ENCODE measurements around the gene IGSF23. TPM values are rescaled to one million over a fixed set of nuclear protein-coding genes. Genes with fewer than 3 reads are reported as not detected.

IGSF23 gene
- total RNA-seq, 1 experiment from 2014 or later, result not detected

GRCh38 chr19:44635581-44636438 is 22.4 kb downstream of the IGSF23 start:
- no peak for DNase-seq (ENCODE audit: extremely low read depth, low read depth)

DNA sequence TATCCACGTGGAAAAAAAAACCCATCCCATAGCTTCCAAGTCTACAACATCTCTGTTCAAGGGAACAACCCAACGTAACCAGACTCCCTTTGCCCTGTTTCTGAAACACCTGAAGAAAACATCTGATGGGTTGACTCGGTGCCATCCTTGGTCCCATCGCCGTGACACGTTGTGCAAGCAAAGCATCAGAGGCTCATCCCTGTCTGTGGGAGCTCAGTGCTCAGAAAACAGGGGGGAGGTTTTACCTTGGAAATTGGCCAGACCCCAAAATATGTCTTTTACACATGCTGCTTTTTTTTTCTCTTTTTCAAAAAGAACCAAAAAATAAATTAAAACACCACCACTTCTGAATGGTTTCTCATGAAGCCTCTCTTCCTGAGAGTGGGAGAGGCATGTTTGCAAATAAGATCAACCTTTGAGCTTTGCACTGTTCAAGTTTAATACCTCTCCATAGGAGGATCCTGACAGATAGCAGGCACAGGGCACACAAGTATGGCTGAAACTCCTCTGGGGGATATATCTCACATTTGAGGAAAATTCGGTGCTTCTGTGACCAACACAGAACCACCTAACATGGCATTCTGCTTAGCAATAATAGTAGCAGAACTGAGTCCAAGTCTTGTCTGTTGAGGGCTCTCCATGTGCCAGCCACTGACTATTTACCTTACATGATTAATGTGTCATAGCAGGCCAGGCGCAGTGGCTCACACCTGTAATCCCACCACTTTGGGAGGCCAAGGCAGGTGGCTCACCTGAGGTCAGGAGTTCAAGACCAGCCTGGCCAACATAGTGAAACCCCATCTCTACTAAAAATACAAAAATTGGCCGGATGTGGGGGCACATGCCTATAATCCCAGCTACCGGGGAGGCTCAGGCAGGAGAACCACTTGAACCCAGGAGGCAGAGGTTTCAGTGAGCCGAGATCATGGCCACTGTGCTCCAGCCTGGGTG is 23.4 kb downstream of the IGSF23 start:
- no peak for DNase-seq (ENCODE audit: extremely low read depth, low read depth)

- DNase-seq (ENCODE audit: extremely low read depth, low read depth), result no peak
These were observed 24.0 kb downstream of the IGSF23 start for GRCh38 chr19:44637390-44637764.

- no peak for DNase-seq (ENCODE audit: extremely low read depth, low read depth)
These were observed 27.2 kb downstream of the IGSF23 start for GRCh38 chr19:44640518-44640917.

- no peak for DNase-seq (ENCODE audit: extremely low read depth, low read depth)
These were observed 28.3 kb downstream of the IGSF23 start for GRCh38 chr19:44641501-44642265.

GRCh38 chr19:44642377-44642776 is 29.0 kb downstream of the IGSF23 start:
- DNase-seq (ENCODE audit: extremely low read depth, low read depth), result no peak

DNA sequence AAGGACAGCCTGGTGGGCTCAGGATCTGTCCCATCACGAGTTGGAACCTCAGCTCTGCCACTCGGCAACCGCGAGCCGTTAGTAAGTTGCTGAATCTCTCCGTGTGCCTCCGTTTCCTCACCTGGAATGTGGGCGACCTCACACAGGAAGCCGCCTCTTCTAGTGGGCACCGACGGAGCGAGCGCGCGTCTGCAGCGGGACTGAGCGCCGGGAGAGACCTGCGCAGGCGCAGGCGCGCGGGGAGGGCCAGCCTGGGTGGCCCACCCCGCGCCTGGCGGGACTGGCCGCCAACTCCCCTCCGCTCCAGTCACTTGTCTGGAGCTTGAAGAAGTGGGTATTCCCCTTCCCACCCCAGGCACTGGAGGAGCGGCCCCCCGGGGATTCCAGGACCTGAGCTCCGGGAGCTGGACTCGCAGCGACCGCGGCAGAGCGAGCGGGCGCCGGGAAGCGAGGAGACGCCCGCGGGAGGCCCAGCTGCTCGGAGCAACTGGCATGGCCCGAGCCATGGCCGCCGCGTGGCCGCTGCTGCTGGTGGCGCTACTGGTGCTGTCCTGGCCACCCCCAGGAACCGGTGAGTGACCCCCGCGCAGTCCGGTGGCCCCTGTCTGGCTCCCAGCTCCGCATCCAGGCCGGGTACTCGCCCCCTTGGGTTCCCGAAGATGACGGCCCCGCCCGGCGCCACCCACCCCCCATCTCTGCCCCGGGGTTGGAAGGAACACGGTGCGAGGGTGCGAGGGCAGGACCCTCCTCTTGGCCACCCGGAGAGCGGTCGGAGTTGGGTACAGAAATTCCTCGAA is 30.4 kb downstream of the IGSF23 start, which contains the start of gene PVR:
Gene PVR, plus strand, starts transcription at position 306 of the 797 bp plus-strand sequence. Its CDS starts 187 bp downstream, at position 493.
- peak; percentile 46 for DNase-seq (ENCODE audit: extremely low read depth, low read depth)

DNA sequence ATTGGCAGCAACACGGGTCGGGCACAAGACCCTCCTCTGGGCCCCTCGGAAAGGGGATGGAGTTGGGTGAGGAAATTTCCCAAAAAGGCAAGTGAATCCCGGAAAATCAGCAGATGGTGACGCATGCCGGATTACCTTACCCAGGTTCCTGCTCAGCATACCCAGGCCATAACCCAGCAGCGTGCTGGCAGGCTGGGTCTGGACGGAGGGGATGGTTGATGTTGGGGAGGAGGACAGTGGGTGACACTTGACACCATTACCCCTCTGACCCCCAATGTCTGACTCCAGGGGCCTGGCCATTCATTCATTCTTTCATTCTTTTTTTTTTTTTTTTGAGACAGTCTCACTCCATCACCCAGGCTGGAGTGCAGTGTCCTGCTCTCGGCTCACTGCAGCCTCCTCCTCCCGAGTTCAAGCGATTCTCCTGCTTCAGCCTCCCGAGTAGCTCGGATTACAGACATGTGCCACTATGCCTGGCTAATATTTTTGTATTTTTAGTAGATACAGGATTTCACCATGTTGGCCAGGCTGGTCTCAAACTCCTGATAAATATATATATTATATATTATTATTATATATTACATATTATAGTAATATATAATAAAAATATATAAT is 31.1 kb downstream of the IGSF23 start:
- peak; percentile 4 for DNase-seq (ENCODE audit: extremely low read depth, low read depth)

DNA sequence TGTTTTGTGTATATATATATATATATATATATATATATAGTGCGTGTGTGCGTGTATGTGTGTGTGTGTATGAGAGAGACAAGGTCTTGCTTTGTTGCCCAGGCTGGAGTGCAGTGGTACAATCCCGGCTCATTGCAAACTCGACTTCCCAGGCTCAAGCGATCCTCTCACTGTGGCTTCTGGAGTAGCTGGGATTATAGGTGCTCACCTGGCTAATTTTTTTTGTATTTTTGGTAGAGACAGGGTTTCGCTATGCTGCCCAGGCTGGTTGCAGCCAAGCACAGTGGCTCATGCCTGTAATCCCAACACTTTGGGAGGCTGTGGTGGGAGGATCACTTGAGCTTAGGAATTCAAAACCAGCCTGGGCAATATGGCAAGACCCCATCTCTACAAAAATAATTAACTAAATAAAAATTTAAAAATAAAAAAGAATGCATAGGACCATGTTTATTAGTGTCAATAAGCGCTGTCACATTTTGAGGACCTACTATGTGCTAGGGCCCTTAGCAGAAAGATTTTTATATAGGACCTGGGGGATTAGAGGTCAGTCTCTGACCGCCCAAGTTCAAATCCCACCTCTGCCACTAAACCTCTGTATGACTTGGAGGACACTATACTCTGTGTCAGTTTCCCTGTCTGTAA is 32.2 kb downstream of the IGSF23 start:
- DNase-seq (ENCODE audit: extremely low read depth, low read depth), result no peak

GRCh38 chr19:44646049-44646416 is 32.7 kb downstream of the IGSF23 start:
- DNase-seq (ENCODE audit: extremely low read depth, low read depth), result no peak

- DNase-seq (ENCODE audit: extremely low read depth, low read depth), result no peak
These were observed 33.8 kb downstream of the IGSF23 start for GRCh38 chr19:44647144-44647543.

DNA sequence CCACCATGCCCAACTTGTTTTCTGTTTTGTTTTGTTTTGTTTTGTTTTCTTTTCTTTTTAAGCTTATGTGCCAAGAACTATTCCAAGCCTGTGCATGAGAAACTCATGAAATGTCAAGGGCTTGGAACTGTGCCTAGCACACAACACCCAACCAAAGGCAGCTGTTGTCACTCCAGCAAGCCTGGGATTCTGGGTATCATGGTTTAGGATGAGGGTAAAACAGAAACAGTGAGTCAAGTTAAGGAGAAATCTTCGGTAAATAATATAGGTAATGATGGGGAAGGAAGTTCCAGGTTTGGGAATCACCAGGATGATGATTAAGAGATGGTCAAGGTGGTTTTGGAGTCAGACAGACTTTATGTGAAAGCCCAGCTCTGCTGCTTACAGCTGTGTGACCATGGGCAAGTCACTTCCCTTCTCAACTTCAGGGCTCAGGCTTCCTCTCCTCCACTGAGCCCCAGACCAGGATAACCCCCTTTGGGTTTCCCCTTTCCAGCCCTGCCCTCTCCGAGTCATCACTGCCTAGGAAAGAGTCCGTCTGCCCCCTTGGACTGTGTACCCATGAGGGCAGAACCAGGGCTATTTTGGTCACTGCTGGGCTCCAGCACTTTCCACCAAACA is 35.4 kb downstream of the IGSF23 start:
- DNase-seq (ENCODE audit: extremely low read depth, low read depth), result no peak

DNA sequence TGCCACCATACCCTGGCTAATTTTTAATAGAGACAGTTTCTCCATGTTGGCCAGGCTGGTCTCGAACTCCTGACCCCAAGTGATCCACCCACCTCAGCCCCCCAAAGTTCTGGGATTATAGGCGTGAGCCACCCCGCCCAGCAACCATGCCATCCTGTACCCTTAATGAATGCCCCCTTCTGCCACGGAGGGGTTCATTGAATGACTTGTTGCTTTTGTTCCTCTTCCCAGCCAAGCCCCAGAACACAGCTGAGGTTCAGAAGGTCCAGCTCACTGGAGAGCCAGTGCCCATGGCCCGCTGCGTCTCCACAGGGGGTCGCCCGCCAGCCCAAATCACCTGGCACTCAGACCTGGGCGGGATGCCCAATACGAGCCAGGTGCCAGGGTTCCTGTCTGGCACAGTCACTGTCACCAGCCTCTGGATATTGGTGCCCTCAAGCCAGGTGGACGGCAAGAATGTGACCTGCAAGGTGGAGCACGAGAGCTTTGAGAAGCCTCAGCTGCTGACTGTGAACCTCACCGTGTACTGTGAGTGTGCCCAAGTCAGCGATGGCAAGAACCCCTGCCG is 36.3 kb downstream of the IGSF23 start:
- no peak for DNase-seq (ENCODE audit: extremely low read depth, low read depth)

- no peak for DNase-seq (ENCODE audit: extremely low read depth, low read depth)
These were observed 40.0 kb downstream of the IGSF23 start for GRCh38 chr19:44653343-44653742.

DNA sequence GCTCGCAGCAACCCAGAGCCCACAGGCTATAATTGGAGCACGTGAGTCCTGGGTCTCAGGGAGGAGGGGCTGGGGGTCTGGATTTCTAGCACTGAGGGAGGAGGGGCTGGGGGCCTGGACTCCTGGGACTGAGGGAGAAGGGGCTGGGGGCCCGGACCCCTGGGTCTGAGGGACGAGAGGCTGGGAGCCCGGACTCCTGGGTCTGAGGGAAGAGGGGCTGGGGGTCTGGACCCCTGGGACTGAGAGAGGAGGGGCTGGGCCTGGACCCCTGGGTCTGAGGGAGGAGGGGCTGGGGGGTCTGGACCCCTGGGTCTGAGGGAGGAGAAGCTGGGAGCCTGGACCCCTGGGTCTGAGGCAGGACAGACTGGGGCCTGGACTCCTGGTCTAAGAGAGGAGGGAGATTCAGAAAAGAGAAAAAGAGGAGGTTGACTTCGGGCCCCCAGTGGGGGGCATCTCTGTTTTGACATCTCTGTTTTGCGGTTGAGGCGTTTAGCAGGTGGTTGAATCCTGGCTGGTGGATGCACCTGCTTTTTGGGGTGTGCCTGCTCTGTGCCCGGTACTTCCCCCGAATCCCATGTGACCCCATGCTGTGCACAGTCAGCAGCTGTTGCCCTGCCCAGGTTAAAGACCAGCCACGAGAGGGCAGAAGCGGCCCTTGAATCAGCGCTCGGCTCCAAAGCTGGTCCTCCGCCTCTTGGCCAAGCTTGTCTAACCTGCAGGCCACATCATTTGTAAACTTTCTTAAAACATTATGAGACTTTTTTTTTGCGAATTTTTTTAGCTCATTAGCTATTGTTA is 40.8 kb downstream of the IGSF23 start:
- DNase-seq (ENCODE audit: extremely low read depth, low read depth), result peak; percentile 64

DNA sequence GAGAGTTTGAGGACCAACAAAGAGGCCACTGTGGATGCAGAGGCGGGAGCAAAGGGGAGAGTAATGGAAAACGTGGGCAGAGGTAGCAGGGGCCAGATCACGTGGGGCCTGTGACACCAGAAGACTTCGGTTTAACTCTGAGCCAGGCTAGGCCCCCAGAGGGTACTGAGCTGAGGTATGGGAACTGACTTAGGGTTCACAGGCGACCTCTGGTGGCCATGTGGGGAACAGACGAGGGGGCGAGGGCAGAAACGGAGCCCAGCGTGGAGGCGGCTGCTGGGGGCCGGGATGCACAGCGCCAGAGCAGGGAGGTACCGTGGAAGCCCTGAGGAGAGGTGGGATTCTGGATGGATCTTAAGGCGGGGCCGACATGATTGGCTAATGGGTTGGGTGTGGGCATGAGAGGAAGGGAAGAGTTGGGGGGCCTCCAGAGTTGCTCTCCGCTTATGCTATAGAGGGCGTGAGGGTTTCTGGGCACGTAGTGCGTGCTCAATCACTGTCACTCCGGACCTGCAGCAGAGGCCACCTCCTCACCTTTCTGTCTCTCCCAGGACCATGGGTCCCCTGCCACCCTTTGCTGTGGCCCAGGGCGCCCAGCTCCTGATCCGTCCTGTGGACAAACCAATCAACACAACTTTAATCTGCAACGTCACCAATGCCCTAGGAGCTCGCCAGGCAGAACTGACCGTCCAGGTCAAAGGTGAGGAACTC is 44.0 kb downstream of the IGSF23 start:
- peak; percentile 39 for DNase-seq (ENCODE audit: extremely low read depth, low read depth)
